Measurements from ENCODE around the gene TWF2. TPM values are rescaled to one million over a fixed set of nuclear protein-coding genes. Genes with fewer than 3 reads are reported as not detected.

TWF2 gene
- total RNA-seq, 4 donors from 2014 or later: 33.2 to 46.2 (median 42.6) TPM

GRCh38 chr3:52246264-52246620, 7.3 kb upstream of the TWF2 start:
- no peaks in the 10 kb centered on the region for H3K27me3 ChIP-seq
- no peaks in the 10 kb centered on the region for H3K9me3 ChIP-seq
- DNase-seq (ENCODE audit: low spot score in 2 of 2): no peak
- peaks cover 34% of the 10 kb centered on the region for H3K36me3 ChIP-seq
- H3K27ac ChIP-seq: peak overlapping the region; percentile 83
- TF ChIP-seq POLR2AphosphoS5 (IDR thresholded peaks at IDR 0.05) (no peak), POLR2A (IDR thresholded peaks at IDR 0.05) (no peak), EP300 (IDR thresholded peaks at IDR 0.05) (no peak)
- TF ChIP-seq, protein P1, sequence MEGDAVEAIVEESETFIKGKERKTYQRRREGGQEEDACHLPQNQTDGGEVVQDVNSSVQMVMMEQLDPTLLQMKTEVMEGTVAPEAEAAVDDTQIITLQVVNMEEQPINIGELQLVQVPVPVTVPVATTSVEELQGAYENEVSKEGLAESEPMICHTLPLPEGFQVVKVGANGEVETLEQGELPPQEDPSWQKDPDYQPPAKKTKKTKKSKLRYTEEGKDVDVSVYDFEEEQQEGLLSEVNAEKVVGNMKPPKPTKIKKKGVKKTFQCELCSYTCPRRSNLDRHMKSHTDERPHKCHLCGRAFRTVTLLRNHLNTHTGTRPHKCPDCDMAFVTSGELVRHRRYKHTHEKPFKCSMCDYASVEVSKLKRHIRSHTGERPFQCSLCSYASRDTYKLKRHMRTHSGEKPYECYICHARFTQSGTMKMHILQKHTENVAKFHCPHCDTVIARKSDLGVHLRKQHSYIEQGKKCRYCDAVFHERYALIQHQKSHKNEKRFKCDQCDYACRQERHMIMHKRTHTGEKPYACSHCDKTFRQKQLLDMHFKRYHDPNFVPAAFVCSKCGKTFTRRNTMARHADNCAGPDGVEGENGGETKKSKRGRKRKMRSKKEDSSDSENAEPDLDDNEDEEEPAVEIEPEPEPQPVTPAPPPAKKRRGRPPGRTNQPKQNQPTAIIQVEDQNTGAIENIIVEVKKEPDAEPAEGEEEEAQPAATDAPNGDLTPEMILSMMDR (IDR thresholded peaks at IDR 0.05): no peak
- H3K4me1 ChIP-seq: peaks cover 36% of the 10 kb centered on the region
- 27% methylated on average over 3 of the region's 8 CpGs for WGBS
- H3K4me3 ChIP-seq: peak overlapping the region; percentile 62

DNA sequence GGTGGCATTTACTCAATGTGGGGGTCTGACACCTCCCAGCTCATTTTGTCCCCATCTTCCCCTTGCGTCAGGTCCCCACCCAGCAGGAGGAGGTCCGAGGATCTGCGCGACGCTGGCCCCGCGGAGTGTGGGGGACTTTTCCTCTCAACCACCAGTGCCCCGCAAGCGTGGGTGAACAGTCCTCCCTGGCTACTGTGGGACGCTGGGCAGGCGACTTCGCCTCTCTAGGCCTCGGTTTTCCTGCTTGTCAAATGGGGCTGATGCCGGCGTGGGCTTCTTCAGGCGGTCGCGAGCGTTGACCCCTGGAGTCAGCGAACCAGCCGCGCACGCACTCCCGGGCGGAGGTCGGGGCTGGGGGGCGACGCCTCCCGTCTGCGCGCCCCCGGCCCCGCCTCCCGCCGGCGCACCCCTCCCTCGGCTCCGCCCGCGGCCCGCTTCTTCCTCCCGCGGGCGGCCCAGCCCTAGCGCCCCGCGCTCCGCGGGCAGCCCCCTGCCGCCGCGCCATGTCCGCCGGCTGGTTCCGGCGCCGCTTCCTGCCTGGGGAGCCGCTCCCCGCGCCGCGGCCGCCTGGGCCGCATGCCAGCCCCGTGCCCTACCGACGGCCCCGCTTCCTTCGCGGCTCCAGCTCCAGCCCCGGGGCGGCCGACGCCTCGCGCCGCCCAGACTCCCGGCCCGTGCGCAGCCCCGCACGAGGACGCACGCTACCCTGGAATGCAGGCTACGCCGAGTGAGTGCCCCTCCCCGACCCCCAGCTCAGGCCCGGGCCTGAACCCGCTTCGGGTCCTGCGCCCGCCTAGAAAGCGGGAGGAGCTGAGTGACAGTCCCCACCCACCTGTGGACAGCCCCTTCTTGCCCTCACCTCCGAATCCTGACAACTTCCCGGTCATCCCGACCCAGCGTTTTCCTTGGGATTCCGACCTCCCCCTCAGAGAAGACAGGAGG, 6.6 kb upstream of the TWF2 start, which contains the start of gene PPM1M:
Gene PPM1M, plus strand, starts transcription at position 438 of the 942 bp plus-strand sequence. Its CDS starts 66 bp downstream, at position 504.
- Histone ChIP-seq H3K4me3 (peak within 1 kb of the TSS; percentile 62), H3K27me3 (no peaks in the 10 kb centered on the region), H3K36me3 (peaks cover 28% of the 10 kb centered on the region), H3K9me3 (no peaks in the 10 kb centered on the region), H3K4me1 (peaks cover 40% of the 10 kb centered on the region), H3K27ac (peak within 1 kb of the TSS; percentile 83)
- TF ChIP-seq, protein P1 (IDR thresholded peaks at IDR 0.05): no peak
- TF ChIP-seq POLR2A (IDR thresholded peaks at IDR 0.05) (no peak), EP300 (IDR thresholded peaks at IDR 0.05) (no peak), POLR2AphosphoS5 (IDR thresholded peaks at IDR 0.05) (no peak)
- WGBS: 3% methylated on average over 8 of the region's 98 CpGs
- peak; percentile 80 to 81 for DNase-seq (ENCODE audit: low spot score in 2 of 2)

DNA sequence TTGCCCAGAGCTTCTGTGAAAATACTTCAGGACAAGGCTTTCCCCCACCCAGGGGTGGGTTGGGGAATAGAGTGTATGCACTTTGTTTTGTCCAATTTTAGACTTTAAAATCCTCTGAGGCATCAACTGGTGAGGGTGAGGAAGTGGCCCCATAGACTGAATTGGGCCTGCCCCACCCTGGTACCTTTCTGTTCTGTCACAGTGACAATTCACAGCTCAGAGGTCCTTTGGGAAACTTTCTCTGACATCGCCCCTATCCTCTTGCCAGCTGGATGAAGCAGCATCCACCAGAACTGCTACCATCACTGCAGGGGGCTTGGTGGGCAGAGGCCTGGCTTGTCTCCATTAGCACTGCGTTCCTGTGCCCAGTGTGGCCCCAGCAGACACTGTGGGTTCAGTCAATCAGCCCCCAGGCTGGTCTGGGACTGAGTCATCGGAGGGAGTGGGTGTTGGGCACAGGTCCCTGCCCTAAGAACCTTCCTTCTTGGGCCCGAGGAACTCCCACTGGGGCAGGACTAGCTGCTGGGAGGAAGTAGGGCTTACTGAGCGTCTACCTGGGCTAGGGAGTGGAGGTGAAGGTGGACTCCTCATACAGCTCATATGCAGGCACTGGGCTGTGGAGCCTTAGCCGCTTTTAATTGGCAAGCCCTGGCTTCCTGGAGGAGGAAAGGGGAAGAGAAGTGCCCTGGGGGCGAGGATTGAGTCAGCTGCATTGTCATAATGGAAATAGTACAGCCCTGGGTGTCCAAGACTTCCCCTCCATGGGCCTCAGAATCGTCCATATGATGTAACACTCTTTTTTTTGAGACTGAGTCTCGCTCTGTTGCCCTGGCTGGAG, 5.1 kb upstream of the TWF2 start:
- peaks cover 52% of the 10 kb centered on the region for H3K4me1 ChIP-seq
- WGBS: 41% methylated on average over 7 of the region's 9 CpGs
- H3K9me3 ChIP-seq: no peaks in the 10 kb centered on the region
- H3K4me3 ChIP-seq: peak overlapping the region; percentile 62
- no peaks in the 10 kb centered on the region for H3K27me3 ChIP-seq
- H3K27ac ChIP-seq: peak overlapping the region; percentile 83
- peaks cover 13% of the 10 kb centered on the region for H3K36me3 ChIP-seq
- peak; percentile 76 to 79 for DNase-seq (ENCODE audit: low spot score in 2 of 2)
- TF ChIP-seq EP300 (IDR thresholded peaks at IDR 0.05) (no peak), POLR2A (IDR thresholded peaks at IDR 0.05) (no peak), POLR2AphosphoS5 (IDR thresholded peaks at IDR 0.05) (no peak)
- TF ChIP-seq, protein P1 (IDR thresholded peaks at IDR 0.05): no peak

DNA sequence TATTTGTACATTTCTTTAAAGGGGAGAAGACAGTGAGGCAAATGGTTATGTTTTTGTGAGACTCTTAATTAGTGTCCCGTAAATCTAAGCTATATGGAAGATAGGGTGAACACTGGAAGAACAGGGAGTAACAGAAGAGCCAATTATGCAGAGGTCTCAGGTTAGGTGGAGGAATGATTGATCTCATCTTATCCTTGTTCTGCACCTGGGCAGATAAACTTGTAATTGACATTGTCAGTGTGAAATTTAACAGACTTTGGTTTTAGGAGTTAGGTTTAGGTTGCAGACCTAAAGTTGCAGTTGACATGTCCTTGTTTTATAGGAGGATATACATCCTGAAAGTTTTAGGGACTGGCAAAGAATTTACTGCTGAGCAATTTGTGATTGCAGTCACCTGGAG, 3.1 kb upstream of the TWF2 start:
- Histone ChIP-seq H3K9me3 (no peaks in the 10 kb centered on the region), H3K4me1 (peaks cover 67% of the 10 kb centered on the region), H3K27ac (no peak overlapping the region), H3K36me3 (no peaks in the 10 kb centered on the region), H3K27me3 (no peaks in the 10 kb centered on the region), H3K4me3 (no peak overlapping the region)
- no peak for DNase-seq (ENCODE audit: low spot score in 2 of 2)
- no peak for TF ChIP-seq POLR2A (IDR thresholded peaks at IDR 0.05)
- TF ChIP-seq, protein P1 (IDR thresholded peaks at IDR 0.05): no peak
- TF ChIP-seq EP300 (IDR thresholded peaks at IDR 0.05): no peak
- no peak for TF ChIP-seq POLR2AphosphoS5 (IDR thresholded peaks at IDR 0.05)
- WGBS: 92% methylated on average over 1 of the region's 1 CpG

All from suprapubic skin (tissue), 4 donors.